ENCODE data around the gene HDAC9. TPM values are rescaled to one million over a fixed set of nuclear protein-coding genes. Genes with fewer than 3 reads are reported as not detected.
"Not testable (repeated sequence)": the region's sequence is repeated elsewhere in the genome, so short reads cannot be mapped to it uniquely, and the experiment has no call there.

The HDAC9 gene
- total RNA-seq, 1 experiment from 2014 or later: 2.1 TPM

DNA sequence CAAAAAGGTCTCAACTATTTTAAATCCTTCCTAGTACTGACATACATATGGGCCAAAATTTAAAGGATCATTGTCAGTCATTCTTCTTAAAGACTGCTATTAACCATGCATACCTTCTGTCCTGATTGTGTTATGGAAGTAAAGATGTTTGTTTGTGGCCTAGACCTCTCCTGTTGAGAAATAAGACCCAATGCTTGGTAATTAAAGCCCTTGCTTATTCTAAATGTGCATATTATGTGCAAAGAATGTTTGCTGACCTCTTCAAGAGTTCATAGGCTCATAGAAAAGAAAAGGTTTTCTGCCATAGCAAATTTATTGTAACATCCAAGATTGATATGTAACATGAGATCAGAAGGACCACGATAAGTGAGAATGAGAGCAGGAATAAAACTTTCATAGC is 476.3 kb downstream of the HDAC9 start:
- H3K4me3 ChIP-seq (ENCODE audit: insufficient read depth, low read depth, low read length): no peak overlapping the region
- DNase-seq: no peak
- no peaks in the 10 kb centered on the region for H3K27me3 ChIP-seq (ENCODE audit: control insufficient read depth, insufficient read depth, low read length)
- H3K36me3 ChIP-seq (replicated peaks; ENCODE audit: control insufficient read depth, insufficient read depth, low read length): no peaks in the 10 kb centered on the region

DNA sequence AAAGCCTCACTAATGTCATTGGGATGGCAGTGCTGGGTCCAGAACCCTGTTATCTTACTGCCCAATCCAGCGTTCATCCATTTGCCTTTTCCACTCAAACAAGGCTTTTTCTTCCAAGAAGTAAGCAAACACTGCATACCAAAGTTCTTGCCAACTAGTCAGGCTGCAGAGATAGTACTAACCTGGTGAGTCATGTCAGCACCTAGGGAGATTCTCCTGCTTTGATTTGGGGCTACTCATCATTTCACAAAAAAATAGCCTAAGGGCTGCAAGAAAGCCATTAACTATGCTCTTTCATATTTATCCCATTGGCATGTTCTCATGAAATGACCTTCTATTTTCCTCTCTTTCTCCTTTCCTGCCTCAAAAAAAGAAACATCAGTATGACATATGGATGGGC is 479.3 kb downstream of the HDAC9 start:
- no peaks in the 10 kb centered on the region for H3K36me3 ChIP-seq (replicated peaks; ENCODE audit: control insufficient read depth, insufficient read depth, low read length)
- H3K4me3 ChIP-seq (ENCODE audit: insufficient read depth, low read depth, low read length): no peak overlapping the region
- no peaks in the 10 kb centered on the region for H3K27me3 ChIP-seq (ENCODE audit: control insufficient read depth, insufficient read depth, low read length)
- DNase-seq: no peak

DNA sequence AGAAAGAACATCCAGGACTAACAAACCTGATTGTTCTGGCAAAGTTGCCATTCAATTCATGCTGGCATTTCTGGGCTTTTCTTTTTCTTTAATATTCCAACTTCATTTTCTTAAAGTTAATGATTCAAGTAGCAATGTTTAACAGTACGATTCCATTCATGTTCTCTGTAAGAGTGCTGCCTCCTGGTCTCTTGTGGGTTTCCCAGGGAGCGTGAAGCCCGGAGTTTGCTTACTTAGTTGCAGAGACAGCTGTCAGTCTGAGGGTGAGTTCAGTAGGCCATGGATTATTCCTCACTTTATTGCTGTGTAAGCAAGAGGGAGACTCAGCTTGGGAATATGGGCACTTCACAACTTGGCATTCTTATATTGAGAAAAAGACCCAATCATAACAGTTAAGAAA is 479.7 kb downstream of the HDAC9 start:
- DNase-seq: no peak
- Histone ChIP-seq H3K4me3 (ENCODE audit: insufficient read depth, low read depth, low read length) (no peak overlapping the region), H3K27me3 (ENCODE audit: control insufficient read depth, insufficient read depth, low read length) (no peaks in the 10 kb centered on the region), H3K36me3 (replicated peaks; ENCODE audit: control insufficient read depth, insufficient read depth, low read length) (no peaks in the 10 kb centered on the region)

DNA sequence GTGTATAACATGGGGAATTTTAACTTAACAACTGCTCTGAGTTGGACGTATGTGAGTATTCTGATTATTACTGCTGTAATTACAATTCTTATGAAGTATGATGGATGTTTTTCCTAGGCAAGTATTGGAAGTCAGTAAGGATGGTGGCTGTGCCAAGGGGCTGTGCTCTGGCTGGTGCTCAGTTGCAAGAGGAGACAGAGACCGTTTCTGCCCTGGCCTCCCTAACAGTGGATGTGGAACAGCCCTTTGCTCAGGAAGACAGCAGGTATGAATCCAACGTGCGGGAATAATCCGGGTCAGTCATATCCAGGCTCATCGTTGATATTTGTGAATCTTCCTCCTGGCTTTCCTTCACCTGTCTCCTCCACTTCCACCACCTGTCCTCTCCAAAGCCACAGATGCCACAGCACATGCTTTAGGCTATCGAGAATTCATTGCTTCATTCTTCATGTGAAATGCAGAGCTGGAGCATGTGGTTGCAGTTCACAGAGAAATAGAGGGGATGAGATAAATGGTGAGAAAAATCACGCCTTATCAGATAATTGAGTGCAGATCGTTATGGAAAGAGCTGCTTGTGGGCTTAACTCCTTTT is 480.2 kb downstream of the HDAC9 start:
- Histone ChIP-seq H3K4me3 (ENCODE audit: insufficient read depth, low read depth, low read length) (no peak overlapping the region), H3K36me3 (replicated peaks; ENCODE audit: control insufficient read depth, insufficient read depth, low read length) (no peaks in the 10 kb centered on the region), H3K27me3 (ENCODE audit: control insufficient read depth, insufficient read depth, low read length) (no peaks in the 10 kb centered on the region)
- DNase-seq: no peak

DNA sequence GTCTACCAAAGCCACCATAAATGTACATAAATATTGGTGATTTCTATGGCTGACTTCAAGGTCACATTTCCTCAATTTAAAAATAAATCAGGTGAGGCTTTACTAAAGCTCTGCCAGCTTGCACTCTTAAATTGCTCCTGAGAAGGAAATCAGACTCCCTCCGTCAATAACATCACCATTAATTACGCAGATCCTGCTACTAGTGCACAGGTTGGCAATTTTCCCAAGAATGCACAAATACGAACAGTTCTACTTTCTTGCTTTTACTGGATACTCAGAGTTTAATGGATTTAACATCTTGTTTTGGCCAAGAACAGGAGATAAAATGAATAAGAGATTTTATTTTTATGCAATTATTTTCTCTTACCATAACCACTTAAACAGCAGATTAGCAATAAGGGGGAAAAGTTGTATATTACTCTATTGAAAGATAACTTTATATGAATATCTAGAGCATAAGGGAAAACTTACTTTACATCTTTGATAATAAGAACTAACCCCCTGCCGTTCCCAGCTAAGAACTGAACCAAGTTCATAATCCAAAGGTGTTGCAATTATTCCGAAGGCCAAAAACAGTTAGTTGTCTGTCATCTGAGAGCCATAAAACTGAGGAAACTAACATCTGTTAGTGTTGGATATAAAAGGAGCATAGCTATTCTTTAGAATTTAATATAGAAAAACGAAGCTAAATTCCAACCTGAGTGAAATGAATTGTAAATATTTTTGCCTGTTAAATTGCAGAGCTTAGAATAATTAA is 481.3 kb downstream of the HDAC9 start:
- no peak for DNase-seq
- H3K36me3 ChIP-seq (replicated peaks; ENCODE audit: control insufficient read depth, insufficient read depth, low read length): no peaks in the 10 kb centered on the region
- H3K27me3 ChIP-seq (ENCODE audit: control insufficient read depth, insufficient read depth, low read length): no peaks in the 10 kb centered on the region
- no peak overlapping the region for H3K4me3 ChIP-seq (ENCODE audit: insufficient read depth, low read depth, low read length)

DNA sequence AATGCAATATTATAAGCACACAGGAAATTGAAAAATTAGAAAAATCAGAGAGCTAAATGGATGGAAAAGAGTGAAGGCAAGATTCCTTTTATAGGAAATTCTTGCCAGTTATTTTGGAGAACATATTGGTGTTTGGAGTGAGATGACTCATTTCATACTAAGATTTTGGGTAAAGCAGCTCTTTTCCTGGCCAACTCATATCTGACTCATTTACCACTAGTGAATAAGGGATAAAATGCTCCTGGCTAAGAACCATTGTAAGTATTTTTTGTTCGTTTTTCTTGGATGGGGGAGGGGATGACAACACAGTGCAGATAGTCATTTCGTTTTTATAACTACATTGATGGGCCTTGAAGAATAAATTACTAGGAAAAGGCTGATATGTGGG is 482.6 kb downstream of the HDAC9 start:
- no peaks in the 10 kb centered on the region for H3K36me3 ChIP-seq (replicated peaks; ENCODE audit: control insufficient read depth, insufficient read depth, low read length)
- no peak overlapping the region for H3K4me3 ChIP-seq (ENCODE audit: insufficient read depth, low read depth, low read length)
- no peaks in the 10 kb centered on the region for H3K27me3 ChIP-seq (ENCODE audit: control insufficient read depth, insufficient read depth, low read length)
- DNase-seq: no peak

DNA sequence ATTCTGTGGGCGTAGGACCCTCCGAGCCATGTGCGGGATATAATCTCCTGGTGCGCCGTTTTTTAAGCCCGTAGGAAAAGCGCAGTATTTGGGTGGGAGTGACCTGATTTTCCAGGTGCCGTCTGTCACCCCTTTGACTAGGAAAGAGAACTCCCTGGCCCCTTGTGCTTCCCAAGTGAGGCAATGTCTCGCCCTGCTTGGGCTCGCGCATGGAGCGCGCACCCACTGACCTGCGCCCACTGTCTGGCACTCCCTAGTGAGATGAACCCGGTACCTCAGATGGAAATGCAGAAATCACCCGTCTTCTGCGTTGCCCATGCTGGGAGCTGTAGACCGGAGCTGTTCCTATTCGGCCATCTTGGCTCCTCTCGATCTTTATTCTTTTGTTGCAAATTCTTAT is 495.2 kb downstream of the HDAC9 start:
- not testable (repeated sequence) for H3K36me3 ChIP-seq (replicated peaks; ENCODE audit: control insufficient read depth, insufficient read depth, low read length); DNase-seq; H3K4me3 ChIP-seq (ENCODE audit: insufficient read depth, low read depth, low read length); H3K27me3 ChIP-seq (ENCODE audit: control insufficient read depth, insufficient read depth, low read length)

DNA sequence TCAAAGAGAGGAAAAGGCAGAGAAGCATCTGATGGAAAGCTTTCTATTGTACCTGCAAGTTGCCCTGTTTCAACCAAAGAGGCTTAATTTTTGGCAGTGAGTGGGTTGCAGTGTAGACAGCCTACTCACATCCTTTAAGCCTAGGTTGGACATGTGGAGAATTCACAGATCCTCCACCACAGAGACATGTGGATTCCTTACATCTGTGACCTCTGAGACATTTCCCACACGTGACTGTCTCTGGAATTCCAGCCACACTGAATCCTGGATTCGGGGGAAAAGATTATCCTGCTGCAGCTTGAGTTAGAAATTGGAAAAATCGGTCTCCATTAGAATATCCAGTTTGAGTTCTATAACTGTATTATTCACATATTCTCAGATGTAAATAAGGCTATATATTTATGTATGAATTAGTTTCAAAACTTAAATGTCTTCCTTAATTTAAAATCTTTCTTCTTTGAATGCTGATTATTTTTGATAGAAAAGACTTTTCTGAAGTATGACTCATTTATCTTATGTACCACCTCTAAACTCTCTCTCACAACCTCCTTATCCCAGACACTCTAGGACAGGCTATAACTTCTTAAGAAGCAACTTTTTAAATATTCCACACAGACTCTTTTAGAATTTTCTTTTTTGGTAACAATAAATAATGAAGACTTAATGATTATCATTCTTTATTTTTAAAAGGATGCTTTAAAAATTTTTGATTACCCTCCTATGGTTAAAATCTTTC is 498.6 kb downstream of the HDAC9 start:
- no peak overlapping the region for H3K4me3 ChIP-seq (ENCODE audit: insufficient read depth, low read depth, low read length)
- H3K27me3 ChIP-seq (ENCODE audit: control insufficient read depth, insufficient read depth, low read length): no peaks in the 10 kb centered on the region
- H3K36me3 ChIP-seq (replicated peaks; ENCODE audit: control insufficient read depth, insufficient read depth, low read length): no peaks in the 10 kb centered on the region
- no peak for DNase-seq

DNA sequence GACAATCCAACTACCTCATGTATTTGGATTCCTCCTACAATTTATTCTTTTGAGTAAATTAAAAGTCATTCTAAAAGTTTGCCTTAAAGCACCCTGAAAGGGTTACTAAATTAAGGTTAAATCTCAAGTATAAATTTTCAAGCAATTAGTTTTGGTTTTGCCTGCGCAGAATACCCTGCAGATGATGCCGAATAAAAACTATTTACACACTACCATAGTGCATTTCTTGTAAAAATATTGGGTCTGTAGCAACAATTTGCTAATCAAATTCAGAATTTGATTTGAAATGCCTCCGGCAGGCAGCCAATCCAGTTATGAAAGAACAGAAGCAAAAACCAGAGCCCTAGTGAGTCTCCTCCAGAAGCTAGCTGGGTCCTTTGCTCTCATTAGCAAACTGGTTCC is 499.7 kb downstream of the HDAC9 start:
- Histone ChIP-seq H3K36me3 (replicated peaks; ENCODE audit: control insufficient read depth, insufficient read depth, low read length) (no peaks in the 10 kb centered on the region), H3K27me3 (ENCODE audit: control insufficient read depth, insufficient read depth, low read length) (no peaks in the 10 kb centered on the region), H3K4me3 (ENCODE audit: insufficient read depth, low read depth, low read length) (no peak overlapping the region)
- DNase-seq: no peak

DNA sequence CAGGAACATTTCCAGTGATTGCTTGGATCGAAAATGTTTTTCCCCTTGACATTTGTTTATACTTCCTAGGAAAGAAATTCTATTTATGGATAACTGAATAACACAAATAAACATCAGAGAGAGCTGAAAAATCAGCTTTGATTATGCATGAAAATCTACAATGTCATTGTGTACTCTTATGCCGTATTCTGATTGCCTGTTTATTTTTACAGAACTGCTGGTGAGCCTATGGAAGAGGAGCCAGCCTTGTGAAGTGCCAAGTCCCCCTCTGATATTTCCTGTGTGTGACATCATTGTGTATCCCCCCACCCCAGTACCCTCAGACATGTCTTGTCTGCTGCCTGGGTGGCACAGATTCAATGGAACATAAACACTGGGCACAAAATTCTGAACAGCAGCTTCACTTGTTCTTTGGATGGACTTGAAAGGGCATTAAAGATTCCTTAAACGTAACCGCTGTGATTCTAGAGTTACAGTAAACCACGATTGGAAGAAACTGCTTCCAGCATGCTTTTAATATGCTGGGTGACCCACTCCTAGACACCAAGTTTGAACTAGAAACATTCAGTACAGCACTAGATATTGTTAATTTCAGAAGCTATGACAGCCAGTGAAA is 500.4 kb downstream of the HDAC9 start:
- DNase-seq: no peak
- no peak overlapping the region for H3K4me3 ChIP-seq (ENCODE audit: insufficient read depth, low read depth, low read length)
- no peaks in the 10 kb centered on the region for H3K36me3 ChIP-seq (replicated peaks; ENCODE audit: control insufficient read depth, insufficient read depth, low read length)
- H3K27me3 ChIP-seq (ENCODE audit: control insufficient read depth, insufficient read depth, low read length): no peaks in the 10 kb centered on the region

DNA sequence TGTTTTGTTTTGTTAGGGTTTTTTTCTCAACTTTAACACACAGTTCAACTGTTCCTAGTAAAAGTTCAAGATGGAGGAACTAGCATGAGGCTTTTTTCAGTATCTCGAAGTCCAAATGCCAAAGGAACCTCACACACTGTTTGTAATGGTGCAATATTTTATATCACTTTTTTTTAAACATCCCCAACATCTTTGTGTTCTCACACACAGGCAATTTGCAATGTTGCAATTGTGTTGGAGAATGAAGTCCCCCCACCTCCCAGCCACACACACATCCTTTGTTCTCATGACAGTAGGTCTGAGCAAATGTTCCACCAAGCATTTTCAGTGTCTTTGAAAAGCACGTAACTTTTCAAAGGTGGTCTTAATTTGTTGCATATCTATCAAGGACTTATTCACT is 501.0 kb downstream of the HDAC9 start:
- H3K4me3 ChIP-seq (ENCODE audit: insufficient read depth, low read depth, low read length): no peak overlapping the region
- H3K27me3 ChIP-seq (ENCODE audit: control insufficient read depth, insufficient read depth, low read length): no peaks in the 10 kb centered on the region
- no peaks in the 10 kb centered on the region for H3K36me3 ChIP-seq (replicated peaks; ENCODE audit: control insufficient read depth, insufficient read depth, low read length)
- no peak for DNase-seq

DNA sequence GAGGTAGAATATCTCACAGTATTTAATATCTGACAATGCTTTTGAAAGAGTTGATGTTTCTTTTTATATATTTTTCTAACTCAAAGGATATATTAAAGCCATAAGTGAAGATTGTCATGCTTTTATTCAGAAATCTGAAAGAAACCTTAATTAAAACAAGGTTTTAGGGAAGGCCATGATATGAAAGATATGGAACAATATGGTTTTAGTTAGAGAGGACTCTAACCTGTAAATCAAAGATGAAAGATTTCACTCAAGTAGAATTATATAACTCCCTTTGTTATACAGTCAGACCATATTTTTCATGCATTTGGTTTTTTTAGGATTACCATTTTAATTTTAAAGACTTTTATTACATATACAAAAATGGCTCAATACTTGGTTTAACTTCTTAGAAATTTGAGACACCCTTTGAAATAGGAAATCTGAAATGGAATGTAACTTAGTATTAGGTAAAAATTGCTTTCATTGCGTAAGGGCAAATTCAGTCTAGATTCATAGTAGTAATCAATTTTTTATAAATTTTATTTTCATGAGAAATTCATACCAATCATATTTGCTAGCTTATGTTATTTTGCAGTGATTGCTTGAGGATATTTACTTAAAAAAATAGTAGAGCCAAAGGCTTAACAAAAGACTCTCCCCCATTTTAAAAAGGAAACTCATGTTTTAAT is 502.1 kb downstream of the HDAC9 start:
- Histone ChIP-seq H3K4me3 (ENCODE audit: insufficient read depth, low read depth, low read length) (no peak overlapping the region), H3K27me3 (ENCODE audit: control insufficient read depth, insufficient read depth, low read length) (no peaks in the 10 kb centered on the region), H3K36me3 (replicated peaks; ENCODE audit: control insufficient read depth, insufficient read depth, low read length) (no peaks in the 10 kb centered on the region)
- no peak for DNase-seq

DNA sequence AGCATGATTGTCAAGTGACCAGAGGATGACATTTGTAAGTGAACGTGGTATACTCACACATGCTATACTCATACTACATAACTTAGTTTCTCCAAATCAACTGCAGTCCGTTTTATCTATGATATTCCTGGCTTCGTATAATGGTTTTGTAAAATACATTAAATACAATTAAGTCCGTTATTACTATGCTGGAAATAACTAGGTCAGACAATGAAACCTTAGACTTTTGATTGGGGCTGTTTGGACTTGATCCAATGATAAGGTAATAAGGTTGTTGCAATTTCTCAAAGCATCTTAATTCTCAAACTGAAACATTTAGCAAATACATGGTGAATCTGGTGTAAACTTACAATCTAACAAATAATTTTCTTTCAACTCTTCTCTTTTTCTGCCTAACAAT is 504.9 kb downstream of the HDAC9 start:
- no peaks in the 10 kb centered on the region for H3K27me3 ChIP-seq (ENCODE audit: control insufficient read depth, insufficient read depth, low read length)
- no peaks in the 10 kb centered on the region for H3K36me3 ChIP-seq (replicated peaks; ENCODE audit: control insufficient read depth, insufficient read depth, low read length)
- no peak for DNase-seq
- no peak overlapping the region for H3K4me3 ChIP-seq (ENCODE audit: insufficient read depth, low read depth, low read length)

DNA sequence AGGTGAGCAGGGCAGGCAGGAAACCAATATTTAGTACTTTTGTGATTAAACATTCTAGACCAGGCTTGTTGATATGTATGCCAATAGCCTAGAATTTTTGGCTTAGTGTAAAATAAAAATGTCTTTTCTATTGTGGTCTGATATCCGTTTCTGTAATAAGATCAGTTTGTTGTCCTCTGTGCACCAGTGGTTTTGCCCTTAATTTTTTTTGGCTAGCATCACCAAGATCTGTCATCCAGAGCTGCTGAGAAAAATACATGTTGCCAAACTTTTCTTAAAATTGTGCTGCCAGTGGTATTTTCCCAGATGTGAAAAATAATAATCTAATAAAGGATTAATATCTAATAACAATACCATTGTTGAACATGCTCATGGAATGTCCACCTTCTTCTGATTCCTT is 506.3 kb downstream of the HDAC9 start:
- Histone ChIP-seq H3K36me3 (replicated peaks; ENCODE audit: control insufficient read depth, insufficient read depth, low read length) (no peaks in the 10 kb centered on the region), H3K4me3 (ENCODE audit: insufficient read depth, low read depth, low read length) (no peak overlapping the region), H3K27me3 (ENCODE audit: control insufficient read depth, insufficient read depth, low read length) (no peaks in the 10 kb centered on the region)
- no peak for DNase-seq
